Measurements from ENCODE around the gene CDK9. TPM values are rescaled to one million over a fixed set of nuclear protein-coding genes. Genes with fewer than 3 reads are reported as not detected.

CDK9 gene
- total and polyA plus RNA-seq, 2 of the 4 experiments (the other 2 are of a cell fraction), result 30.3 to 49.9 TPM

GRCh38 chr9:127808347-127809001, 22.6 kb downstream of the CDK9 start:
- peaks cover 14% of the 10 kb centered on the region for H4K20me1 ChIP-seq (ENCODE audit: insufficient read depth, low read length)
- dilution Hi-C loops (cut with HindIII; ENCODE audit: low sequenced_read_pairs, unreplicated experiment), result no loop called here
- no peak overlapping the region for H3K18ac ChIP-seq (ENCODE audit: low read depth, low read length)
- H3K23ac ChIP-seq (ENCODE audit: low read depth, low read length), result no peak overlapping the region
- H2BK5ac ChIP-seq (ENCODE audit: low read depth, low read length, poor library complexity, severe bottlenecking), result no peak overlapping the region
- H3K14ac ChIP-seq (replicated peaks; ENCODE audit: low read depth, low read length), result no peak overlapping the region
- H3K9me1 ChIP-seq (ENCODE audit: insufficient read depth, low read length), result peaks cover 8% of the 10 kb centered on the region; the same call in 1 of the 2 replicates
- TF ChIP-seq RCOR1 (IDR thresholded peaks at IDR 0.05; ENCODE audit: insufficient replicate concordance, low read length) (no peak), USF2 (IDR thresholded peaks at IDR 0.05; ENCODE audit: low read depth, low read length) (no peak), BHLHE40 (IDR thresholded peaks at IDR 0.05; ENCODE audit: low read depth, low read length) (no peak), NFE2L2 (IDR thresholded peaks at IDR 0.05; ENCODE audit: low read depth, low read length) (no peak), RFX5 (IDR thresholded peaks at IDR 0.05; ENCODE audit: low read depth, low read length) (no peak), CHD1 (IDR thresholded peaks at IDR 0.05; ENCODE audit: low read depth, low read length) (no peak), MAFK (IDR thresholded peaks at IDR 0.05; ENCODE audit: low read depth, low read length) (no peak)
- TF ChIP-seq, protein P1, sequence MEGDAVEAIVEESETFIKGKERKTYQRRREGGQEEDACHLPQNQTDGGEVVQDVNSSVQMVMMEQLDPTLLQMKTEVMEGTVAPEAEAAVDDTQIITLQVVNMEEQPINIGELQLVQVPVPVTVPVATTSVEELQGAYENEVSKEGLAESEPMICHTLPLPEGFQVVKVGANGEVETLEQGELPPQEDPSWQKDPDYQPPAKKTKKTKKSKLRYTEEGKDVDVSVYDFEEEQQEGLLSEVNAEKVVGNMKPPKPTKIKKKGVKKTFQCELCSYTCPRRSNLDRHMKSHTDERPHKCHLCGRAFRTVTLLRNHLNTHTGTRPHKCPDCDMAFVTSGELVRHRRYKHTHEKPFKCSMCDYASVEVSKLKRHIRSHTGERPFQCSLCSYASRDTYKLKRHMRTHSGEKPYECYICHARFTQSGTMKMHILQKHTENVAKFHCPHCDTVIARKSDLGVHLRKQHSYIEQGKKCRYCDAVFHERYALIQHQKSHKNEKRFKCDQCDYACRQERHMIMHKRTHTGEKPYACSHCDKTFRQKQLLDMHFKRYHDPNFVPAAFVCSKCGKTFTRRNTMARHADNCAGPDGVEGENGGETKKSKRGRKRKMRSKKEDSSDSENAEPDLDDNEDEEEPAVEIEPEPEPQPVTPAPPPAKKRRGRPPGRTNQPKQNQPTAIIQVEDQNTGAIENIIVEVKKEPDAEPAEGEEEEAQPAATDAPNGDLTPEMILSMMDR (conservative IDR thresholded peaks at IDR 0.05; ENCODE audit: low read depth, low read length), result no peak
- ChIA-PET CTCF (interaction anchor here (0.6 kb wide), 1 partner anchor 356 kb away, joined by 4 read pairs; no protein-coding TSS in a partner anchor), POLR2A (ENCODE audit: unreplicated experiment) (no interaction called here)
- no peak overlapping the region for H3K27ac ChIP-seq (ENCODE audit: insufficient read depth, low read length)
- no peaks in the 10 kb centered on the region for H3K9me3 ChIP-seq (ENCODE audit: control insufficient read depth, insufficient read depth, low read length)
- no peak overlapping the region for H2AK5ac ChIP-seq (ENCODE audit: low read depth, low read length)
- H3K36me3 ChIP-seq (ENCODE audit: control insufficient read depth, insufficient read depth, low read length), result peaks cover 56% of the 10 kb centered on the region
- no peak overlapping the region for H4K8ac ChIP-seq (ENCODE audit: low read depth in 2 of 2, low read length in 2 of 2)
- H4K5ac ChIP-seq (ENCODE audit: low read depth, low read length), result no peak overlapping the region
- in situ Hi-C loops (cut with MboI; ENCODE audit: low sequenced_read_pairs), result no loop called here
- no peak overlapping the region for H2BK120ac ChIP-seq (ENCODE audit: low read depth, low read length)
- H2BK20ac ChIP-seq (ENCODE audit: low read depth, low read length), result no peak overlapping the region
- ATAC-seq (ENCODE audit: low read depth), result no peak
- H3K79me1 ChIP-seq (ENCODE audit: low read depth in 1 of 2, low read length in 2 of 2), result peaks cover 39 to 58% of the 10 kb centered on the region in 2 experiments
- BruUV-seq (replicated peaks), result no TSS peak
- intact Hi-C loops (cut with micrococcal nuclease), result no loop called here
- DNase-seq, result no peak
- 100% methylated on average over 3 of the region's 17 CpGs; no CpG with 5 or more reads in 1 of the 2 experiments for WGBS, 2 experiments (ENCODE audit: extremely low coverage in 2 of 2, insufficient read length in 1 of 2)
- peaks cover 10% of the 10 kb centered on the region for H3K4me1 ChIP-seq (ENCODE audit: control insufficient read depth, insufficient read depth, low read length)
- no peak overlapping the region for H4K91ac ChIP-seq (ENCODE audit: insufficient read depth, low read depth, low read length)
- H3K56ac ChIP-seq (ENCODE audit: extremely low read depth, insufficient read depth, low read length), result no peak overlapping the region
- H2AK9ac ChIP-seq (replicated peaks; ENCODE audit: low read depth, low read length, poor library complexity), result no peak overlapping the region
- no peak overlapping the region for H3K9ac ChIP-seq (ENCODE audit: low read depth, low read length)
- no peaks in the 10 kb centered on the region for H3K27me3 ChIP-seq (ENCODE audit: control insufficient read depth, insufficient read depth, low read length)
- H2AFZ ChIP-seq (replicated peaks; ENCODE audit: low read length, poor library complexity), result no peak overlapping the region
- H2BK15ac ChIP-seq (ENCODE audit: low read depth, low read length), result no peak overlapping the region
- no peak overlapping the region for H3K4me2 ChIP-seq (ENCODE audit: low read depth, low read length)
- H3K4me3 ChIP-seq (ENCODE audit: insufficient read depth, low read depth, low read length), result no peak overlapping the region
- no peak overlapping the region for H3K4ac ChIP-seq (ENCODE audit: low read depth, low read length)
